GM18873 (cell line): ENCODE data around the gene KLHL6.
"Not testable (repeated sequence)": the region's sequence is repeated elsewhere in the genome, so short reads cannot be mapped to it uniquely, and the experiment has no call there.

ENCODE experiments used
- ATAC-seq: cut with Tn5 transposase; IDR thresholded peaks from one replicate; pipeline ENCODE4 v1.9.1; 2021; ENCODE audit warnings: mild to moderate bottlenecking, moderate library complexity, moderate number of reproducible peaks; ENCODE audit not compliant: unreplicated experiment, low FRiP score

KLHL6 gene

GRCh38 chr3:183511286-183512131, 44.0 kb downstream of the KLHL6 start:
- ATAC-seq = not testable (repeated sequence)

GRCh38 chr3:183508821-183509220, 46.7 kb downstream of the KLHL6 start:
- no peak for ATAC-seq

GRCh38 chr3:183507551-183507950, 48.0 kb downstream of the KLHL6 start:
- ATAC-seq = no peak

- ATAC-seq = no peak
These were observed 48.7 kb downstream of the KLHL6 start for GRCh38 chr3:183506674-183507320.

GRCh38 chr3:183504597-183504996, 50.9 kb downstream of the KLHL6 start:
- ATAC-seq = no peak

DNA sequence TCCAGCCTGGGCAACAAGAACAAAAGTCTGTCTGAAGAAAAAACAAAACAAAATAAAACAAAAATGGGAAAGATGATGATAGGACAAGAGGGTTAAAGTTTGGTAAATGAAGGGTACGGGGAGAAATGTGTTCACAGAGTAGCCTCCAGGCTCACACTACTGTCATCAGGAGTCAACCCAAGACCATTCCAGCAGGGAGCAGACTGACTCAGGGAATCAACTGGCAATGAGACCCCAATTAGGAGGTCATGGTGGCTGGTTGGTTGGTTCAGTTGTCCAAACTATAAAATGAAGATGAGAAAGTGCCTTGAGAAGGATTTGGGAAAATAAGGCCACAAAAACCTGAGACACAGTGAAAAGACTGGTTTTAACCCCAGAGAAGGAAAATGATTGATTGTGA, 51.8 kb downstream of the KLHL6 start:
- ATAC-seq = no peak

DNA sequence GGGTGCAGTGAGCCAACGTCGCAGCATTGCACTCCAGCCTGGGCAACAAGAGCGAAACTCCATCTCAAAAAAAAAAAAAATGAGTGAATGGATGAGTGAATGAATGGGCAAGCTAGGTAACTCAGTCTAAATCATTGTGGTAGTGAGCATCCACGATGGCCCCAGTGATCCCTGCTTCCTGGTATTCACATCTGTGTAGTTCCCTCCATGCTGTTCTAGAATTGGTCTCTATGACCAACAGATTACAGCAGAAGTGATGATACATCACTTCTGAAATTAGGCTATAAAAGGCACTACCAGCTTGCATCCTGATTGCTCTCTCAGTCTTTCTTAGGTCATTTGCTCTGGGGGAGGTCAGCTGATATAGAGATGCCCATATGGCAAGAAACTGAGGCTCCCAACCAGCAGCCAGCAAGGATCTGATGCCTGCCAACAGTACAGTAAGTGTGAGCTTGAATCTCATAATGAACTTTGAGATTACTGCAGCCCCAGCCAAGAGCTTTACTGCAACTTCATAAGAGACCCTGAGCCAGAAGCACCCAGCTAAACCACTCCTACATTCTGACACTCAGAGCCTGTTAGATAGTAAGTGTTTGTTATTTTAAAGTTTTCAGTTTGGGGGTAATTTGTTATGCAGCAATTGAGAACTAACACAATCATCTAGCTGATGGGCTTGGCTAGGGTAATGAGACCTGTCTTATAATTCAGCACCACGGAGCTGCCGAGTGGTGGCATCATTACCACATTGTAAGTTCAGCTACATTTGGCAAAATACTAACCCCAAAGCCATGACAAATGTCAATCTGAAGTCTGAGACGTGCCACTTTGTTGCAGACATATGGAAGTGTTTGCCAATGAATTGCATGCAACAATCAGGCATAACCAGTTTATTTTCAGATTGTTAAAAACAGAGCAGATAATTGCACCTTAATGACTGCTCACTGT, 53.0 kb downstream of the KLHL6 start:
- ATAC-seq = no peak

DNA sequence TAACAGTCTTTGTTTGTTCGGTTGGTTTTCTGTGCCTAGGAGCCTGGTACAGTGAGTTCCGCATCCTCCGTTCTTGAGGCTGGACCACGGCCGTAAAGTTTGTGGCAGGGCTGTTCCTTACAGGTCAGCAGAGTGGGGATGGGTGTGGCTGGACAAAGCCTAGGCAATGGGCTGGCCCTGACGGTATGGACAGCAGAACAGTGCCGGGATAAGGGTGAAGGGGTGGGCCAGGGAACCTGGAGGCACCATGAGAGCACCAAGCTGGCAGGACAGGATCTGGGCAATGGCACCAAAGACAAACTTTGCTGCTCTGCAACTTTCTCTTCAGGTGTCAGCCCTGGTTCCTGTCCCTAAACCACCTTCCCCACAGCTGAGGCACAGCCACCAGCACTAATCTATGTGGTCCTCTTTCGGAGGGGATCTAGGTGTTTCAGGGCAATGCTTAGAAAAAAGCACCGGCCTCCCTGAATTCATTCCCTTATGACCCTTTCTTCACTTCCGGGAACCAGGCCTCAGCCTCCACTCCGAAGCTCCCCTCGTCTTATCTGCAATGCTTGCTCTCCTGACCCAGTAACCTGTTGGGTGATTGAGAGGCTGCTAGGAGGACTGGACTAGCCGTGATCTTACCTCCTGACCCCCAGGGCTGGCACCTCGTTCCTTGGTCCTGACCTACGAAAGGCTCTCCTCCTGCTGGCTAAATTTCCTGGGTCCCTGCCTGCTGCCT, 54.4 kb downstream of the KLHL6 start:
- ATAC-seq = no peak

GRCh38 chr3:183500319-183500718, 55.2 kb downstream of the KLHL6 start:
- ATAC-seq = no peak

GRCh38 chr3:183498634-183499033, 56.9 kb downstream of the KLHL6 start:
- no peak for ATAC-seq

GRCh38 chr3:183497313-183497712, 58.2 kb downstream of the KLHL6 start:
- no peak for ATAC-seq

GRCh38 chr3:183496311-183496710, 59.2 kb downstream of the KLHL6 start:
- ATAC-seq = no peak

DNA sequence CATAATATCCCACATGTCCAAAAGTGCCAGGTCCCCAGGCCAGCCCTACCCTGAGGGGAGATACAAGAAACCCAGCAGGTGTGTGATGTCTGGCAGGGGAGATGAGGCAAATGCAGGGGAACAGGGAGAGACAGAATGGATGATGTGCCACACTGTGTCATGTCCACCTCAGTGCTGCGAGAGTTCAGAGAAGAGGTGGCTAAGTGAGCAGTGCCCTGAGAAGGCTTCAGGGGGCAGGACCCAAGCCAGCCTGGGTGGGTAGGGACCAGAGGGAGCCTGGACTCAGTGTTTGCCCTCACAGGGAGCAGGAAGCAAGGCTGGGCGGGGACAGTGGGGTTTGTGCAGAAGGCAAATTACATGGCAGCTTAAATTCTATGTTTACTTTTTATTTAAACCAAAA, 61.2 kb downstream of the KLHL6 start:
- no peak for ATAC-seq

DNA sequence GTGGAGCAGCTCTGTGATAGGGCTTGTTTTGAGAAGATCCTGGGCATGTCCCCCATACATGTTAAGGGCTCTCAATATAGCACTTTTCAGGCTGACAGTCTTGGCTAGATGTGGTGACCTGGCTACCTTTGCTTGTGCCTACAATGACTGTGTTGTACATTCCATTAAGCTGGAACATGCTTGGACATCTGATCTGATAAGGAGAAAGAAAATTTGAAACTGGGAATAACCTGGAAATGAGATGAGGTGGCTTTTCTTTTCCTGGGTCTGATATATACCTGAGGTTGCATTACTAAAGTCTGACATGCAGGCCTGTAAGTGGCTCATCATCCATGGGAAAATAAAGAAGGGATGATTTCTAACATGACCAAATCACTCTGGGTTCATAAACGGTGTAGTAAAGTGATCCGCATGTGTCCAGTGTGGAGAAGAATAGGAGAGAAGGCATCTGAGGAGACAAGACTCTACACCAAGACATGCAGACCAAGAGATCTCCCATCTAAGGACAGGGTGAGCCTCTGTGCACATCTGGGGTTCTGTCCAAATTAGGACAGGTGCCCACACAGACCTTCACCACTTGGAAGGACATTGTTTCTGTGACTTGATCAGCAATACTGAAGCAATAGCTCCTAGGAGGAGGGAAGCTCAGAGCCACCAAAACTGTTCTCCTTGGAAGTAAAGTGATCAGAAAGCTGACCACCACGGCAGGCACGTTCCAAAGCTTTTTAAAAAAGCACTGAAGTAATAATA, 62.0 kb downstream of the KLHL6 start:
- no peak for ATAC-seq

GRCh38 chr3:183492849-183493179, 62.7 kb downstream of the KLHL6 start:
- ATAC-seq = no peak

GRCh38 chr3:183491923-183492848, 63.3 kb downstream of the KLHL6 start:
- ATAC-seq = no peak

DNA sequence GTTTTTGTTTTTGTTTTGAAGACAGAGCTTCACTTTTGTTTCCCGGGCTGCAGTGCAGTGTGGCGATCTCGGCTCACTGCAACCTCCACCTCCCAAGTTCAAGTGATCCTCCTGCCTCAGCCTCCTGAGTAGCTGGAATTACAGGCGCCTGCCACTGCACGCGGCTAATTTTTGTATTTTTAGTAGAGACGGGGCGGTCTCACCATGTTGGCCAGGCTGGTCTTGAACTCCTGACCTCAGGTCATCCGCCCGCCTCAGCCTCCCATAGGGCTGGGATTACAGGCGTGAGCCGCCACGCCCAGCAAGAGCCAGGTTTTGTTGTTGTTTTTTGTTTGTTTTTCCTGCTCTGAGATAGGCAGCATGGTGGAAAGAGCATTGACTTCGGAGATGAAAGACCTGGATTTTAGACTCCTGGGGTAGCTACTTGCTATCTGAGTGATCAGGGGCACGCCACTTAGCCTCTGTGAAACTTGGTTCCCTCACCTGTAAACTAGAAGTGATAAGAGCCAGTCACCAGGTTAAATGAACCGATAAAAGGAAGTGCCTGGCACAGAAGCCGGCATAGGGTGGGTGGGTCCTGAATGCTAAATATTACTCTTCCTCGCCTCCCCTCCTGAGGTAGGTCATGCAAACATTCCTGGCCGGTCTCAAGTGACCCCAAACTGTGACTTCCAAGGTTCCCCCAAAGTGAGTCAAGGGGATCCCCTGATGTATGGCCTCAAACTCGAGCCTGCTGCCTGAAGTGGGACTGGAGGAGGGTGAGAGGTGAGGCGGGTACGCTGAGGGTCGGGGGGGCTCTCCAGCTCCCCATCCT, 64.2 kb downstream of the KLHL6 start:
- no peak for ATAC-seq

DNA sequence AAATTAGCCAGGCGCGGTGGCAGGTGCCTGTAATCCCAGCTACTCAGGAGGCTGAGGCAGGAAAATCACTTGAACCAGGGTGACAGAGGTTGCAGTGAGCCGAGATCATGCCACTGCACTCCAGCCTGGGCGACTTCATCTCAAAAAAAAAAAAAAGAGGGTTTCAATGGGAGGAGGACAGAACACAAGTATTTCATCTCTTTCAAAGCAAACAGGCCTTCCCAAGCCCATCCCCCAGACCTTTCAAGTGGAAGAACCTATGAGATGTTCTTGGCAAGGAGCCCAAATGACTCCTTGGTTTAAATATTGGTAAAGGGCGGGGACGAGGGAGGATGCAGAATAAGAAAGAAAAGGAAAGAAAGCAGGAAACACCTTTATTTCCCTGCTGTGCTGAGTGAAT, 64.9 kb downstream of the KLHL6 start:
- no peak for ATAC-seq
